ENCODE measurements around the gene AGFG2.
A peak's percentile ranks its signal among the peaks of the same experiment; 100 is the strongest.

AGFG2 gene

GRCh38 chr7:100583132-100584053 lies 44.4 kb downstream of the AGFG2 start:
- Histone ChIP-seq H3K79me1 (replicated peaks; ENCODE audit: low read length, poor library complexity, severe bottlenecking) (peaks cover 24% of the 10 kb centered on the region), H3K14ac (ENCODE audit: low read length in 2 of 2) (peak overlapping the region in 1 of 2 experiments; percentile 99), H3K4me3 (ENCODE audit: insufficient read depth in 1 of 2, low read depth in 1 of 2, low read length in 2 of 2) (peak overlapping the region; percentile 39 to 52), H3K27me3 (ENCODE audit: control insufficient read depth in 1 of 2, insufficient read depth in 1 of 2, low read length in 2 of 2) (no peaks in the 10 kb centered on the region), H2BK12ac (ENCODE audit: low read length in 2 of 2) (peak overlapping the region; percentile 80 to 99), H3K27ac (ENCODE audit: low read length, poor library complexity, severe bottlenecking) (peak overlapping the region; percentile 96), H3K18ac (ENCODE audit: low read depth in 1 of 2, low read length in 2 of 2) (peak overlapping the region; percentile 98 to 99), H3K4ac (ENCODE audit: low read depth in 1 of 2, low read length in 2 of 2) (peak overlapping the region; percentile 99), H3K9ac (ENCODE audit: low read length) (peak overlapping the region; percentile 65), H3K9me3 (ENCODE audit: control insufficient read depth, low read length) (no peaks in the 10 kb centered on the region), H3K23ac (ENCODE audit: low read length in 2 of 2) (peak overlapping the region in 1 of 2 experiments; percentile 75), H3K4me1 (ENCODE audit: control insufficient read depth, insufficient read depth, low read depth, low read length) (peaks cover 29% of the 10 kb centered on the region), H3K4me2 (ENCODE audit: low read length, poor library complexity, severe bottlenecking) (peak overlapping the region; percentile 66), H3K36me3 (ENCODE audit: control insufficient read depth in 1 of 2, insufficient read depth in 2 of 2, low read depth in 1 of 2, low read length in 2 of 2) (peaks cover 40 to 47% of the 10 kb centered on the region in 2 experiments), H2BK15ac (ENCODE audit: low read depth, poor library complexity, severe bottlenecking) (peak overlapping the region; percentile 49), H2AFZ (ENCODE audit: low read depth, low read length) (no peak overlapping the region), H4K8ac (ENCODE audit: low read length) (peak overlapping the region; percentile 98), H4K91ac (ENCODE audit: low read length) (peak overlapping the region; percentile 98), H2AK5ac (ENCODE audit: low read length, severe bottlenecking) (peak overlapping the region; percentile 28), H2BK120ac (ENCODE audit: low read depth, low read length) (peak overlapping the region; percentile 82), H2BK5ac (ENCODE audit: low read depth, low read length, poor library complexity, severe bottlenecking) (peak overlapping the region; percentile 83)
- 3% methylated on average over 18 of the region's 23 CpGs for WGBS
- DNase-seq, result peak; percentile 90

GRCh38 chr7:100584054-100584682 lies 45.2 kb downstream of the AGFG2 start:
- peak overlapping the region in 1 of 2 experiments; percentile 42 for H3K23ac ChIP-seq (ENCODE audit: low read length in 2 of 2)
- peaks cover 33 to 39% of the 10 kb centered on the region in 2 experiments for H3K36me3 ChIP-seq (ENCODE audit: control insufficient read depth in 1 of 2, insufficient read depth in 2 of 2, low read depth in 1 of 2, low read length in 2 of 2)
- H2BK120ac ChIP-seq (ENCODE audit: low read depth, low read length), result peak overlapping the region; percentile 91
- H3K9me3 ChIP-seq (ENCODE audit: control insufficient read depth, low read length), result no peaks in the 10 kb centered on the region
- H2BK12ac ChIP-seq (ENCODE audit: low read length in 2 of 2), result peak overlapping the region; percentile 95 to 99
- H3K9ac ChIP-seq (ENCODE audit: low read length), result peak overlapping the region; percentile 95
- peak overlapping the region; percentile 98 for H4K8ac ChIP-seq (ENCODE audit: low read length)
- peak overlapping the region; percentile 28 for H2AK5ac ChIP-seq (ENCODE audit: low read length, severe bottlenecking)
- peak overlapping the region; percentile 99 for H3K4ac ChIP-seq (ENCODE audit: low read depth in 1 of 2, low read length in 2 of 2)
- DNase-seq, result peak; percentile 85
- H3K79me1 ChIP-seq (replicated peaks; ENCODE audit: low read length, poor library complexity, severe bottlenecking), result peaks cover 17% of the 10 kb centered on the region
- H2BK15ac ChIP-seq (ENCODE audit: low read depth, poor library complexity, severe bottlenecking), result no peak overlapping the region
- H2AFZ ChIP-seq (ENCODE audit: low read depth, low read length), result no peak overlapping the region
- no peaks in the 10 kb centered on the region for H3K27me3 ChIP-seq (ENCODE audit: control insufficient read depth in 1 of 2, insufficient read depth in 1 of 2, low read length in 2 of 2)
- peaks cover 29% of the 10 kb centered on the region for H3K4me1 ChIP-seq (ENCODE audit: control insufficient read depth, insufficient read depth, low read depth, low read length)
- H3K4me2 ChIP-seq (ENCODE audit: low read length, poor library complexity, severe bottlenecking), result peak overlapping the region; percentile 90
- peak overlapping the region; percentile 83 for H2BK5ac ChIP-seq (ENCODE audit: low read depth, low read length, poor library complexity, severe bottlenecking)
- H3K27ac ChIP-seq (ENCODE audit: low read length, poor library complexity, severe bottlenecking), result peak overlapping the region; percentile 96
- peak overlapping the region; percentile 96 to 99 for H3K4me3 ChIP-seq (ENCODE audit: insufficient read depth in 1 of 2, low read depth in 1 of 2, low read length in 2 of 2)
- H3K18ac ChIP-seq (ENCODE audit: low read depth in 1 of 2, low read length in 2 of 2), result peak overlapping the region; percentile 98 to 99
- WGBS, result 19% methylated on average over 13 of the region's 15 CpGs
- H4K91ac ChIP-seq (ENCODE audit: low read length), result peak overlapping the region; percentile 98
- H3K14ac ChIP-seq (ENCODE audit: low read length in 2 of 2), result peak overlapping the region in 1 of 2 experiments; percentile 99

- peak overlapping the region; percentile 67 for H2BK15ac ChIP-seq (ENCODE audit: low read depth, poor library complexity, severe bottlenecking)
- H2BK12ac ChIP-seq (ENCODE audit: low read length in 2 of 2), result peak overlapping the region; percentile 81 to 95
- H3K79me1 ChIP-seq (replicated peaks; ENCODE audit: low read length, poor library complexity, severe bottlenecking), result peaks cover 12% of the 10 kb centered on the region
- H3K4me2 ChIP-seq (ENCODE audit: low read length, poor library complexity, severe bottlenecking), result peak overlapping the region; percentile 90
- WGBS, result 2% methylated on average over 16 of the region's 20 CpGs
- peaks cover 0 to 7% of the 10 kb centered on the region in 2 experiments for H3K27me3 ChIP-seq (ENCODE audit: control insufficient read depth in 1 of 2, insufficient read depth in 1 of 2, low read length in 2 of 2)
- peaks cover 29% of the 10 kb centered on the region for H3K4me1 ChIP-seq (ENCODE audit: control insufficient read depth, insufficient read depth, low read depth, low read length)
- H3K9me3 ChIP-seq (ENCODE audit: control insufficient read depth, low read length), result no peaks in the 10 kb centered on the region
- H3K27ac ChIP-seq (ENCODE audit: low read length, poor library complexity, severe bottlenecking), result peak overlapping the region; percentile 96
- no peak overlapping the region for H2AFZ ChIP-seq (ENCODE audit: low read depth, low read length)
- peak overlapping the region; percentile 91 for H2BK120ac ChIP-seq (ENCODE audit: low read depth, low read length)
- no peak overlapping the region for H2AK5ac ChIP-seq (ENCODE audit: low read length, severe bottlenecking)
- peak overlapping the region; percentile 96 to 99 for H3K4me3 ChIP-seq (ENCODE audit: insufficient read depth in 1 of 2, low read depth in 1 of 2, low read length in 2 of 2)
- peak overlapping the region; percentile 92 for H4K91ac ChIP-seq (ENCODE audit: low read length)
- H3K4ac ChIP-seq (ENCODE audit: low read depth in 1 of 2, low read length in 2 of 2), result peak overlapping the region; percentile 90 to 96
- peak overlapping the region; percentile 95 for H3K9ac ChIP-seq (ENCODE audit: low read length)
- peak; percentile 98 for DNase-seq
- H3K36me3 ChIP-seq (ENCODE audit: control insufficient read depth in 1 of 2, insufficient read depth in 2 of 2, low read depth in 1 of 2, low read length in 2 of 2), result peaks cover 28 to 32% of the 10 kb centered on the region in 2 experiments
- peak overlapping the region; percentile 88 to 97 for H3K18ac ChIP-seq (ENCODE audit: low read depth in 1 of 2, low read length in 2 of 2)
- H2BK5ac ChIP-seq (ENCODE audit: low read depth, low read length, poor library complexity, severe bottlenecking), result no peak overlapping the region
- H3K14ac ChIP-seq (ENCODE audit: low read length in 2 of 2), result peak overlapping the region in 1 of 2 experiments; percentile 64
- peak overlapping the region; percentile 91 for H4K8ac ChIP-seq (ENCODE audit: low read length)
- H3K23ac ChIP-seq (ENCODE audit: low read length in 2 of 2), result peak overlapping the region in 1 of 2 experiments; percentile 79
Measured at GRCh38 chr7:100584683-100585510, 45.9 kb downstream of the AGFG2 start.
